GM23338 (cell line): Measurements from ENCODE around the gene CDKAL1. TPM values are rescaled to one million over a fixed set of nuclear protein-coding genes. Genes with fewer than 3 reads are reported as not detected.

Experiments used
- ATAC-seq: fragments of 200-7000 bp; cut with Tn5 transposase; 3 replicates; pipeline ENCODE4 v1.9.1; 2020
- DNase-seq: peaks from one replicate; pipeline ENCODE4 v3.0.0-alpha.2; 2015; ENCODE audit warnings: low spot score
- H2AFZ ChIP-seq: fragments of 200-600 bp; sonication (generic); 2 replicates; pipeline ENCODE4 v1.8.0; 2016; ENCODE audit warnings: antibody characterized with exemption, mild to moderate bottlenecking, moderate library complexity
- H3F3A ChIP-seq: fragments of 200-600 bp; sonication (generic); replicated peaks from 2 replicates; pipeline ENCODE4 v1.8.0; 2017; ENCODE audit warnings: antibody characterized with exemption, mixed run types, low read depth
- H3K27ac ChIP-seq: fragments of 200-600 bp; sonication (generic); 2 replicates; pipeline ENCODE4 v1.6.1; 2016; ENCODE audit warnings: low read depth
- H3K27me3 ChIP-seq: fragments of 200-600 bp; sonication (generic); 2 replicates; pipeline ENCODE4 v1.8.0; 2016; ENCODE audit warnings: mild to moderate bottlenecking, mixed run types, moderate library complexity; ENCODE audit not compliant: insufficient read depth
- H3K36me3 ChIP-seq: fragments of 200-600 bp; sonication (generic); 2 replicates; pipeline ENCODE4 v1.8.0; 2016; ENCODE audit warnings: mild to moderate bottlenecking; ENCODE audit not compliant: insufficient read depth
- H3K4me1 ChIP-seq: fragments of 200-600 bp; sonication (generic); 2 replicates; pipeline ENCODE4 v1.8.0; 2016; ENCODE audit warnings: mild to moderate bottlenecking, moderate library complexity; ENCODE audit not compliant: insufficient read depth
- H3K4me2 ChIP-seq: fragments of 200-600 bp; sonication (generic); 2 replicates; pipeline ENCODE4 v1.7.1; 2017; ENCODE audit warnings: mixed run types
- H3K4me3 ChIP-seq: fragments of 200-600 bp; sonication (generic); 2 replicates; pipeline ENCODE4 v1.6.1; 2016; ENCODE audit warnings: mixed run types
- H3K79me2 ChIP-seq: fragments of 200-600 bp; sonication (generic); replicated peaks from 2 replicates; pipeline ENCODE4 v1.8.0; 2017; ENCODE audit warnings: mild to moderate bottlenecking; ENCODE audit not compliant: insufficient read depth
- H3K9me2 ChIP-seq: fragments of 200-600 bp; sonication (generic); 2 replicates; pipeline ENCODE4 v1.8.0; 2017; ENCODE audit not compliant: insufficient read depth
- H4K20me1 ChIP-seq: fragments of 200-600 bp; sonication (generic); replicated peaks from 2 replicates; pipeline ENCODE4 v1.8.0; 2017; ENCODE audit warnings: mild to moderate bottlenecking; ENCODE audit not compliant: insufficient read depth
- H3K27ac Mint-ChIP-seq: 2 replicates; pipeline ENCODE4 v1.8.0; 2020; ENCODE audit warnings: inconsistent platforms, mild to moderate bottlenecking, moderate library complexity, mixed read lengths
- H3K27me3 Mint-ChIP-seq: 3 replicates; pipeline ENCODE4 v1.8.0; 2022; ENCODE audit warnings: low read depth, mild to moderate bottlenecking, moderate library complexity, mixed read lengths, inconsistent platforms; ENCODE audit not compliant: insufficient read depth, poor library complexity
- H3K36me3 Mint-ChIP-seq: 3 replicates; pipeline ENCODE4 v1.8.0; 2021; ENCODE audit warnings: low read depth, mild to moderate bottlenecking, inconsistent platforms, moderate library complexity, mixed read lengths
- H3K4me1 Mint-ChIP-seq: 3 replicates; pipeline ENCODE4 v1.8.0; 2020; ENCODE audit warnings: mild to moderate bottlenecking, inconsistent platforms, mixed read lengths
- H3K4me3 Mint-ChIP-seq: 3 replicates; pipeline ENCODE4 v1.8.0; 2021; ENCODE audit warnings: moderate library complexity, mild to moderate bottlenecking, inconsistent platforms, mixed read lengths
- H3K9me3 Mint-ChIP-seq: 3 replicates; pipeline ENCODE4 v1.8.0; 2020; ENCODE audit warnings: moderate library complexity, mild to moderate bottlenecking, inconsistent platforms, mixed read lengths
- CREB1 ChIP-seq: fragments of 250-450 bp; sonication (Bioruptor Pico); IDR thresholded peaks from 2 replicates; pipeline ENCODE4 v1.5.0; 2020; ENCODE audit warnings: low read depth, mild to moderate bottlenecking, moderate library complexity
- CTCF ChIP-seq, 2 experiments: fragments of 200-600 bp in 1 of 2; sonication (generic) in 1 of 2; conservative IDR thresholded peaks; 2 replicates each; pipeline versions ENCODE4 v1.5.1 to v1.6.1; 2016 to 2017; ENCODE audit warnings: antibody characterized with exemption in 2 of 2, low read depth in 2 of 2, mild to moderate bottlenecking in 2 of 2, moderate library complexity in 1 of 2
- ETS1 ChIP-seq: IDR thresholded peaks from 2 replicates; pipeline ENCODE4 v1.6.1; 2016; ENCODE audit warnings: antibody characterized with exemption
- NANOG ChIP-seq: IDR thresholded peaks from 2 replicates; pipeline ENCODE4 v1.6.1; 2016; ENCODE audit warnings: antibody characterized with exemption, borderline replicate concordance
- POLR2AphosphoS5 ChIP-seq: IDR thresholded peaks from 2 replicates; pipeline ENCODE4 v1.6.1; 2016; ENCODE audit warnings: antibody characterized with exemption, low read depth
- ZNF114 ChIP-seq: fragments of 250-450 bp; sonication (Bioruptor Pico); IDR thresholded peaks from 2 replicates; pipeline ENCODE4 v1.5.0; 2020; ENCODE audit warnings: mild to moderate bottlenecking, moderate library complexity
- ZNF331 ChIP-seq: fragments of 250-450 bp; sonication (Bioruptor Pico); IDR thresholded peaks from 2 replicates; pipeline ENCODE4 v1.5.0; 2020; ENCODE audit warnings: low read depth, mild to moderate bottlenecking, moderate library complexity
- ZNF462 ChIP-seq: fragments of 250-450 bp; sonication (Bioruptor Pico); IDR thresholded peaks from 2 replicates; pipeline ENCODE4 v1.5.0; 2020; ENCODE audit warnings: mild to moderate bottlenecking, moderate library complexity
- polyA plus RNA-seq: library from polyadenylated mRNA; unstranded; fragments of >200 nt; fragmentation: Nextera tagmentation; extraction: Ambion mirVana; gene quantifications from 2 replicates; pipeline ENCODE4 v1.2.1, GENCODE V29; 2016
- total RNA-seq: library from RNA; depleted of rRNA; stranded (reverse); fragments of >200 nt; shearing (Covaris generic); gene quantifications from 2 replicates; pipeline ENCODE4 v1.2.3, GENCODE V29; 2014

CDKAL1 gene
- total and polyA plus RNA-seq, 2 experiments from 2014 or later = 17.8 to 35.0 TPM

GRCh38 chr6:20678831-20679352 is 144.6 kb downstream of the CDKAL1 start:
- Mint-ChIP-seq H3K4me1 (no peaks in the 10 kb centered on the region; the same call in 2 of the 3 replicates), H3K27me3 (peaks cover 4% of the 10 kb centered on the region), H3K27ac (peak overlapping the region; percentile 53), H3K36me3 (peaks cover 5% of the 10 kb centered on the region; the same call in 1 of the 3 replicates), H3K9me3 (no peaks in the 10 kb centered on the region), H3K4me3 (no peak overlapping the region)
- Histone ChIP-seq H2AFZ (no peak overlapping the region), H3K9me2 (no peaks in the 10 kb centered on the region), H4K20me1 (no peaks in the 10 kb centered on the region), H3K79me2 (peaks cover 12% of the 10 kb centered on the region), H3K27me3 (no peaks in the 10 kb centered on the region), H3K4me1 (no peaks in the 10 kb centered on the region), H3K27ac (no peak overlapping the region), H3K4me2 (no peak overlapping the region), H3F3A (no peaks in the 10 kb centered on the region), H3K36me3 (no peaks in the 10 kb centered on the region), H3K4me3 (no peak overlapping the region)
- no peak for TF ChIP-seq CREB1 (CRISPR knock-in tag)
- TF ChIP-seq POLR2AphosphoS5 = no peak
- no peak for TF ChIP-seq NANOG
- TF ChIP-seq ETS1 = no peak
- DNase-seq (peak; percentile 32), ATAC-seq (peak; percentile 48; the same call in 2 of the 3 replicates)

- H3K27ac Mint-ChIP-seq = no peak overlapping the region
- H3K9me2 ChIP-seq = no peaks in the 10 kb centered on the region
- no peaks in the 10 kb centered on the region; the same call in 2 of the 3 replicates for H3K4me1 Mint-ChIP-seq
Measured at GRCh38 chr6:20680697-20681165, 146.5 kb downstream of the CDKAL1 start.

More at GRCh38 chr6:20680697-20681165, 146.5 kb downstream of the CDKAL1 start:
- no peak for TF ChIP-seq ZNF114 (CRISPR knock-in tag)
- TF ChIP-seq ETS1 = no peak
- no peak for TF ChIP-seq ZNF331 (CRISPR knock-in tag)
- no peak for TF ChIP-seq CTCF (conservative IDR thresholded peaks at IDR 0.05; ENCODE audit: low read depth in 2 of 2)
- no peak for TF ChIP-seq ZNF462 (CRISPR knock-in tag)
- H3K36me3 ChIP-seq = no peaks in the 10 kb centered on the region
- Mint-ChIP-seq H3K9me3 (no peaks in the 10 kb centered on the region; the same call in 2 of the 3 replicates), H3K36me3 (peaks cover 5% of the 10 kb centered on the region; the same call in 1 of the 3 replicates), H3K4me3 (no peak overlapping the region), H3K27me3 (peaks cover 4% of the 10 kb centered on the region)
- no peak overlapping the region for H2AFZ ChIP-seq
- H4K20me1 ChIP-seq = no peaks in the 10 kb centered on the region
- H3F3A ChIP-seq = no peaks in the 10 kb centered on the region
- no peak for DNase-seq
- peaks cover 2% of the 10 kb centered on the region; the same call in 1 of the 2 replicates for H3K4me1 ChIP-seq
- H3K79me2 ChIP-seq = peaks cover 17% of the 10 kb centered on the region
- ATAC-seq = no peak
- no peak overlapping the region for H3K27ac ChIP-seq
- no peak overlapping the region for H3K4me3 ChIP-seq
- H3K27me3 ChIP-seq = no peaks in the 10 kb centered on the region
- H3K4me2 ChIP-seq = no peak overlapping the region
